H1 (cell line): ENCODE results near the gene LAD1. TPM values are rescaled to one million over a fixed set of nuclear protein-coding genes. Genes with fewer than 3 reads are reported as not detected.

Experiments
- CTCF ChIA-PET: fragments of 300-600 bp; sonication (Branson Sonifier 250); formaldehyde crosslinking; loops from one replicate; lab custom pipeline; 2021; ENCODE audit not compliant: partially characterized antibody; lab: Charles Lee
- POLR2A ChIA-PET: fragments of 300-600 bp; sonication (Branson Sonifier 250); formaldehyde crosslinking; loops from one replicate; lab custom pipeline; 2021; ENCODE audit warnings: inconsistent platforms; ENCODE audit not compliant: partially characterized antibody; lab: Charles Lee
- DNase-seq, 2 experiments: peaks; one replicate each; pipeline versions ENCODE4 v3.0.0 to v3.0.0-alpha.2; 2010 to 2022; ENCODE audit warnings: low spot score in 2 of 2, low read depth in 1 of 2, mixed read lengths in 1 of 2
- FAIRE-seq: peaks from 2 replicates; lab custom pipeline; 2011; peaks lifted over from hg19 to GRCh38; lab: Jason Lieb, UNC
- H2AFZ ChIP-seq: 2 replicates; pipeline ENCODE4 v1.8.1; 2012; ENCODE audit warnings: low read length, inconsistent platforms
- H2AK5ac ChIP-seq: 2 replicates; pipeline ENCODE4 v1.6.1; 2013; ENCODE audit warnings: low read depth, low read length
- H2BK120ac ChIP-seq: replicated peaks from 2 replicates; pipeline ENCODE3; 2013; ENCODE audit warnings: low read depth, low read length, inconsistent platforms
- H2BK12ac ChIP-seq: 2 replicates; pipeline ENCODE4 v1.6.1; 2013; ENCODE audit warnings: low read depth, low read length
- H2BK15ac ChIP-seq: 2 replicates; pipeline ENCODE4 v1.6.1; 2013; ENCODE audit warnings: low read length
- H2BK20ac ChIP-seq: 2 replicates; pipeline ENCODE4 v1.6.1; 2013; ENCODE audit warnings: low read length
- H2BK5ac ChIP-seq: 2 replicates; pipeline ENCODE4 v1.6.1; 2013; ENCODE audit warnings: low read depth, low read length
- H3K14ac ChIP-seq: 2 replicates; pipeline ENCODE4 v1.6.1; 2013; ENCODE audit warnings: inconsistent platforms; ENCODE audit not compliant: insufficient read length
- H3K18ac ChIP-seq: 2 replicates; pipeline ENCODE4 v1.6.1; 2013; ENCODE audit warnings: low read length; ENCODE audit errors: extremely low read depth
- H3K23ac ChIP-seq: 2 replicates; pipeline ENCODE4 v1.6.1; 2013; ENCODE audit warnings: inconsistent platforms; ENCODE audit not compliant: insufficient read length
- H3K23me2 ChIP-seq: 2 replicates; pipeline ENCODE4 v1.6.1; 2013; ENCODE audit warnings: low read depth, low read length
- H3K27ac ChIP-seq: 2 replicates; pipeline ENCODE4 v1.6.1; 2011; ENCODE audit warnings: low read depth, low read length, inconsistent platforms
- H3K27me3 ChIP-seq, 4 experiments: replicated peaks in 1 of 4; 1 replicate in 1 of 4; 2 replicates in 3 of 4; pipeline versions ENCODE4 v1.6.1 to v1.8.1; 2011 to 2013; ENCODE audit warnings: low read length in 3 of 4, mild to moderate bottlenecking in 3 of 4, inconsistent platforms in 2 of 4, mixed read lengths in 2 of 4, moderate library complexity in 1 of 4; ENCODE audit not compliant: control insufficient read depth in 3 of 4, insufficient read depth in 3 of 4; ENCODE audit errors: extremely low read depth in 1 of 4
- H3K36me3 ChIP-seq, 4 experiments: 2 replicates each; pipeline versions ENCODE4 v1.6.1 to v1.8.1; 2011 to 2013; ENCODE audit warnings: mild to moderate bottlenecking in 4 of 4, low read length in 3 of 4, moderate library complexity in 2 of 4, control low read depth in 1 of 4, inconsistent platforms in 1 of 4; ENCODE audit not compliant: insufficient read depth in 4 of 4, control insufficient read depth in 2 of 4
- H3K4ac ChIP-seq: replicated peaks from 2 replicates; pipeline ENCODE3; 2013; ENCODE audit warnings: low read length, low read depth, mixed read lengths, inconsistent platforms; ENCODE audit not compliant: insufficient read length
- H3K4me1 ChIP-seq, 4 experiments: replicated peaks in 1 of 4; 1 replicate in 1 of 4; 2 replicates in 3 of 4; pipeline versions ENCODE4 v1.6.1 to v1.8.1; 2011 to 2013; ENCODE audit warnings: low read length in 3 of 4, inconsistent platforms in 2 of 4, mixed read lengths in 1 of 4; ENCODE audit not compliant: insufficient read depth in 4 of 4, control insufficient read depth in 3 of 4
- H3K4me2 ChIP-seq, 2 experiments: 2 replicates each; pipeline versions ENCODE4 v1.6.1 to v1.8.1; 2011 to 2013; ENCODE audit warnings: low read depth in 2 of 2, low read length in 2 of 2, control low read depth in 1 of 2, inconsistent platforms in 1 of 2, mild to moderate bottlenecking in 1 of 2; ENCODE audit not compliant: insufficient read depth in 1 of 2
- H3K4me3 ChIP-seq, 4 experiments: fragments of 200-600, 300-600 bp in 1 of 4; sonication (generic), shearing (Covaris generic), sonication (Bioruptor Twin) in 1 of 4; 2 replicates each; pipeline versions ENCODE4 v1.5.1 to v1.8.1; 2011 to 2016; ENCODE audit warnings: low read length in 4 of 4, low read depth in 3 of 4, control low read depth in 2 of 4, inconsistent platforms in 2 of 4, mild to moderate bottlenecking in 2 of 4, mixed read lengths in 1 of 4, moderate library complexity in 1 of 4; ENCODE audit not compliant: insufficient read depth in 2 of 4; ENCODE audit errors: extremely low read depth in 1 of 4
- H3K56ac ChIP-seq: replicated peaks from 2 replicates; pipeline ENCODE3; 2013; ENCODE audit warnings: low read depth, mild to moderate bottlenecking, mixed read lengths, low read length, inconsistent platforms; ENCODE audit not compliant: insufficient read length
- H3K79me1 ChIP-seq: 2 replicates; pipeline ENCODE4 v1.6.1; 2013; ENCODE audit warnings: low read depth, low read length, control low read depth
- H3K79me2 ChIP-seq, 2 experiments: 2 replicates each; pipeline versions ENCODE4 v1.6.1 to v1.8.1; 2012 to 2013; ENCODE audit warnings: low read length in 2 of 2, mild to moderate bottlenecking in 2 of 2, inconsistent platforms in 1 of 2; ENCODE audit not compliant: insufficient read depth in 2 of 2, control insufficient read depth in 1 of 2
- H3K9ac ChIP-seq, 4 experiments: replicated peaks in 1 of 4; 1 replicate in 1 of 4; 2 replicates in 3 of 4; pipeline versions ENCODE4 v1.6.1 to v1.8.1; 2011 to 2013; ENCODE audit warnings: low read depth in 3 of 4, low read length in 3 of 4, control low read depth in 2 of 4, mild to moderate bottlenecking in 2 of 4, moderate library complexity in 2 of 4, inconsistent platforms in 1 of 4; ENCODE audit errors: extremely low read depth in 1 of 4
- H3K9me3 ChIP-seq, 2 experiments: 2 replicates each; pipeline versions ENCODE4 v1.6.1 to v1.8.1; 2012 to 2013; ENCODE audit warnings: mild to moderate bottlenecking in 2 of 2, moderate library complexity in 2 of 2, control low read depth in 1 of 2, inconsistent platforms in 1 of 2, low read depth in 1 of 2, low read length in 1 of 2, mixed read lengths in 1 of 2; ENCODE audit not compliant: insufficient read depth in 2 of 2
- H4K20me1 ChIP-seq, 2 experiments: replicated peaks in 1 of 2; 2 replicates each; pipeline versions ENCODE3 to v1.8.1; 2011 to 2013; ENCODE audit warnings: inconsistent platforms in 2 of 2, low read length in 2 of 2, mild to moderate bottlenecking in 1 of 2; ENCODE audit not compliant: insufficient read depth in 2 of 2, control insufficient read depth in 1 of 2
- H4K5ac ChIP-seq: 2 replicates; pipeline ENCODE4 v1.6.1; 2013; ENCODE audit warnings: low read length, low read depth, mixed read lengths, inconsistent platforms; ENCODE audit not compliant: insufficient read length
- H4K8ac ChIP-seq: 2 replicates; pipeline ENCODE4 v1.8.0; 2013; ENCODE audit warnings: mild to moderate bottlenecking, moderate library complexity, low read length, inconsistent platforms; ENCODE audit not compliant: insufficient read depth; ENCODE audit errors: extremely low read depth
- H4K91ac ChIP-seq: replicated peaks from 2 replicates; pipeline ENCODE3; 2013; ENCODE audit warnings: low read length, mixed read lengths, inconsistent platforms; ENCODE audit not compliant: insufficient read length
- CEBPB ChIP-seq: IDR thresholded peaks from 2 replicates; pipeline ENCODE4 v1.6.1; 2012; ENCODE audit warnings: low read depth, low read length
- EP300 ChIP-seq, 2 experiments: IDR thresholded peaks; 1 replicate in 1 of 2; 2 replicates in 1 of 2; pipeline ENCODE4 v1.6.1; 2011 to 2012; ENCODE audit warnings: low read depth in 2 of 2, low read length in 2 of 2, mild to moderate bottlenecking in 2 of 2, borderline replicate concordance in 1 of 2, inconsistent platforms in 1 of 2, moderate library complexity in 1 of 2
- GTF2F1 ChIP-seq: IDR thresholded peaks from 2 replicates; pipeline ENCODE4 v1.6.1; 2012; ENCODE audit warnings: low read depth, low read length, improper control_type of control experiment, borderline replicate concordance
- HDAC2 ChIP-seq, 2 experiments: fragments of 300-600 bp in 1 of 2; sonication (generic) in 1 of 2; IDR thresholded peaks; 2 replicates each; pipeline ENCODE4 v1.6.1; 2011 to 2012; ENCODE audit warnings: low read depth in 2 of 2, low read length in 2 of 2, mild to moderate bottlenecking in 2 of 2, moderate library complexity in 2 of 2, borderline replicate concordance in 1 of 2, inconsistent platforms in 1 of 2
- JUN ChIP-seq: IDR thresholded peaks from 2 replicates; pipeline ENCODE4 v1.6.1; 2011; ENCODE audit warnings: low read depth, mild to moderate bottlenecking, improper control_type of control experiment, low read length
- NANOG ChIP-seq: IDR thresholded peaks from 2 replicates; pipeline ENCODE4 v1.6.1; 2011; ENCODE audit warnings: low read length, low read depth, mild to moderate bottlenecking, inconsistent platforms; ENCODE audit not compliant: insufficient read depth, poor library complexity, severe bottlenecking
- NRF1 ChIP-seq: IDR thresholded peaks from 2 replicates; pipeline ENCODE4 v1.6.1; 2011; ENCODE audit warnings: mild to moderate bottlenecking, low read depth, low read length, improper control_type of control experiment
- PHF8 ChIP-seq: fragments of 200-600 bp; sonication (generic); conservative IDR thresholded peaks from 2 replicates; pipeline ENCODE4 v1.7.1; 2012; ENCODE audit warnings: low read depth, mild to moderate bottlenecking, inconsistent platforms, low read length, moderate library complexity
- POLR2A ChIP-seq, 2 experiments: IDR thresholded peaks; 1 replicate in 1 of 2; 2 replicates in 1 of 2; pipeline ENCODE4 v1.6.1; 2011; ENCODE audit warnings: low read depth in 2 of 2, low read length in 2 of 2, mild to moderate bottlenecking in 2 of 2; ENCODE audit errors: control extremely low read depth in 1 of 2
- POU5F1 ChIP-seq: IDR thresholded peaks from 2 replicates; pipeline ENCODE4 v1.6.1; 2011; ENCODE audit warnings: low read depth, mild to moderate bottlenecking, low read length, moderate library complexity
- SP2 ChIP-seq: IDR thresholded peaks from 2 replicates; pipeline ENCODE4 v1.6.1; 2012; ENCODE audit warnings: mild to moderate bottlenecking, low read length, inconsistent platforms
- TCF12 ChIP-seq: IDR thresholded peaks from 2 replicates; pipeline ENCODE4 v1.6.1; 2011; ENCODE audit warnings: low read depth, mild to moderate bottlenecking, low read length
- USF2 ChIP-seq: IDR thresholded peaks from 2 replicates; pipeline ENCODE4 v1.6.1; 2011; ENCODE audit warnings: low read length, improper control_type of control experiment
- WGBS, 2 experiments: shearing (Covaris generic) in 1 of 2; methylation state at CpG; one replicate each; pipeline versions ENCODE4 v1.1.6 to v1.1.7; 2013 to 2015; ENCODE audit warnings: low lambda C conversion rate in 2 of 2, mixed read lengths in 2 of 2, inconsistent platforms in 1 of 2, low coverage in 1 of 2, missing lambda C conversion rate in 1 of 2; ENCODE audit not compliant: insufficient replicate concordance in 2 of 2, insufficient coverage in 1 of 2, insufficient read length in 1 of 2; ENCODE audit errors: extremely low coverage in 1 of 2, missing lambda C conversion rate in 1 of 2; 5-methylcytosine and 5-hydroxymethylcytosine counted together
- polyA plus RNA-seq, 7 experiments: library from polyadenylated mRNA; depleted of rRNA in 3 of 7; stranded (reverse) in 5 of 7; unstranded in 2 of 7; fragments of >200 nt in 5 of 7; fragments of 200-250 nt in 2 of 7; gene quantifications; 1 replicate in 5 of 7; 2 replicates in 1 of 7; 4 replicates in 1 of 7; pipeline versions ENCODE4 v1.2.1 to v1.2.3, GENCODE V29; 2011 to 2013; ENCODE audit warnings: missing spikeins in 2 of 7, mixed read lengths in 2 of 7
- total RNA-seq: library from RNA; stranded (reverse); fragmentation: NEBNext Ultra II Directional; extraction: Animal tissue kit (Norgen Biotek cat#: 25700); gene quantifications from 2 replicates; pipeline ENCODE4 v1.2.1, GENCODE V29; 2021

Gene LAD1
- total and polyA plus RNA-seq, 2 of the 8 experiments (the other 6 are each of a cell fraction or from before 2014, with no cell fraction given), result 9.3 to 32.8 TPM

- Histone ChIP-seq H3K56ac (no peak overlapping the region), H3K14ac (no peak overlapping the region), H4K91ac (no peak overlapping the region), H3K9ac (no peak overlapping the region), H3K23me2 (no peaks in the 10 kb centered on the region), H2AK5ac (no peak overlapping the region), H2BK12ac (no peak overlapping the region), H3K79me2 (no peaks in the 10 kb centered on the region), H2BK20ac (no peak overlapping the region), H4K20me1 (no peaks in the 10 kb centered on the region), H3K9me3 (no peaks in the 10 kb centered on the region), H3K4me3 (no peak overlapping the region), H3K18ac (no peak overlapping the region), H3K4me2 (no peak overlapping the region), H3K23ac (no peak overlapping the region), H3K27ac (no peak overlapping the region), H3K36me3 (no peaks in the 10 kb centered on the region), H4K5ac (no peak overlapping the region), H3K27me3 (no peaks in the 10 kb centered on the region), H3K4me1 (peaks cover 0 to 4% (median 2%) of the 10 kb centered on the region in 4 experiments; a peak in 5 of 7 replicates), H2BK5ac (no peak overlapping the region), H2BK120ac (no peak overlapping the region), H3K4ac (no peak overlapping the region), H2AFZ (no peak overlapping the region), H3K79me1 (no peaks in the 10 kb centered on the region), H4K8ac (no peak overlapping the region), H2BK15ac (no peak overlapping the region)
- CTCF ChIA-PET, result interaction anchor here (0.6 to 14.7 kb wide), 9 partner anchors 9 to 104 kb away, joined by 3 to 275 read pairs (median 4); partner anchors contain the start of gene LAD1
- 92% methylated on average over 5 of the region's 5 CpGs; no CpG with 5 or more reads in 1 of the 2 experiments for WGBS, 2 experiments
- DNase-seq (no peak), FAIRE-seq (no peak)
- POLR2A ChIA-PET, result interaction anchor here (0.9 to 7.7 kb wide), 2 partner anchors 18 to 97 kb away, joined by 3 to 49 read pairs; no protein-coding TSS in a partner anchor
- TF ChIP-seq PHF8, result no peak
- no peak for TF ChIP-seq GTF2F1
- TF ChIP-seq EP300 (IDR thresholded peaks at IDR 0.05; ENCODE audit: borderline replicate concordance in 1 of 2, low read depth in 2 of 2, low read length in 2 of 2), result no peak
- TF ChIP-seq POLR2A (IDR thresholded peaks at IDR 0.05; ENCODE audit: control extremely low read depth in 1 of 2, low read depth in 2 of 2, low read length in 2 of 2), result no peak
- TF ChIP-seq JUN, result no peak
- no peak for TF ChIP-seq HDAC2 (IDR thresholded peaks at IDR 0.05; ENCODE audit: borderline replicate concordance in 1 of 2, low read depth in 2 of 2, low read length in 2 of 2)
- no peak for TF ChIP-seq TCF12
- no peak for TF ChIP-seq CEBPB
- TF ChIP-seq SP2, result no peak
- TF ChIP-seq NANOG, result no peak
- no peak for TF ChIP-seq USF2
- no peak for TF ChIP-seq NRF1
- TF ChIP-seq POU5F1, result no peak
These were observed 42.9 kb downstream of the LAD1 start for GRCh38 chr1:201356236-201356635.
